GM12865 (cell line): ENCODE measurements around the gene SLC29A3.

Experiments
- DNase-seq: peaks from one replicate; pipeline ENCODE4 v3.0.0; 2010; ENCODE audit warnings: low read depth
- H3K4me3 ChIP-seq: 2 replicates; pipeline ENCODE4 v1.5.1; 2011; ENCODE audit warnings: mild to moderate bottlenecking, low read depth, low read length, control low read depth
- CTCF ChIP-seq: IDR thresholded peaks from 2 replicates; pipeline ENCODE4 v1.5.1; 2011; ENCODE audit warnings: low read length, control low read depth, low read depth, inconsistent platforms; ENCODE audit not compliant: insufficient read depth; ENCODE audit errors: missing control alignments

SLC29A3 gene

DNA sequence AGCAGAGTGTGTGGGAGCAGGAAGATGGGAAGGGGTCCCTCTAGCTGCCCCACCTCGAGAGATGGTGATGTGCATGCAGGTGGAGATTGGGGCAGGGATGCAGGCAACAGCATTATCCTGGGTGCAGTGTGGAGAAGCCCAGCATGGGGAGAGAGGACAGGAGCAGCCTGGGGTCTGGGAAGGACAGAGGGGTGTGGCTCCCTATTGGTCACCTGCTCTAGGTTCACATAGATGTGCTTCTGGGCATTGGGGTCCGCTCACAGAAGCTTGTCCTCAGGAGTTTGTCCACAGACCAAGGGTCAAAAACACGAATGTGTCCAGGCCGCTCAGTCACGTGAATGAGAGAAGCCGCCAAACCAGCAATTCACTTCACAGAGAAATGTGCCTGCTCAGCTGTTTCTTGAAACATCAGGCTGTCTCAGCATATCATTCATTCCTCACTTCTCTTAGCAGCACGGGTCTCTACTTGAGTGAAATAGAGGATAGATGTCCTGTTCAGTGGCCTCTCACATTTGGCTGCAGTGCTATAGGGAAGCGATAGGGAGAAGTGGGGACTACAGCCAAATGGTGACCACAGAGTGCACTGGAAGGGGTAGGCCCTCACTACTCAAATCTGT is 11.5 kb upstream of the SLC29A3 start:
- no peak overlapping the region for H3K4me3 ChIP-seq
- TF ChIP-seq CTCF = no peak
- no peak for DNase-seq

GRCh38 chr10:71308244-71308643 is 10.8 kb upstream of the SLC29A3 start:
- no peak overlapping the region for H3K4me3 ChIP-seq
- DNase-seq = no peak
- no peak for TF ChIP-seq CTCF

- DNase-seq = no peak
- TF ChIP-seq CTCF = no peak
- H3K4me3 ChIP-seq = no peak overlapping the region
Measured at GRCh38 chr10:71308985-71309384, 10.1 kb upstream of the SLC29A3 start.

GRCh38 chr10:71309919-71310318 is 9.1 kb upstream of the SLC29A3 start:
- no peak for TF ChIP-seq CTCF
- no peak for DNase-seq

GRCh38 chr10:71312220-71312619 is 6.8 kb upstream of the SLC29A3 start:
- no peak overlapping the region for H3K4me3 ChIP-seq
- DNase-seq = no peak
- no peak for TF ChIP-seq CTCF

More at GRCh38 chr10:71309919-71310318, 9.1 kb upstream of the SLC29A3 start:
- no peak overlapping the region for H3K4me3 ChIP-seq

- DNase-seq = no peak
- no peak for TF ChIP-seq CTCF
- H3K4me3 ChIP-seq = no peak overlapping the region
Measured at GRCh38 chr10:71312811-71313789, 6.0 kb upstream of the SLC29A3 start.
